GM21825 (cell line): ENCODE results near the gene CLCA2.

Experiments used
- ATAC-seq: cut with Tn5 transposase; IDR thresholded peaks from one replicate; pipeline ENCODE4 v1.9.1; 2021; ENCODE audit warnings: mild to moderate bottlenecking, moderate library complexity; ENCODE audit not compliant: unreplicated experiment

CLCA2 gene, protein sequence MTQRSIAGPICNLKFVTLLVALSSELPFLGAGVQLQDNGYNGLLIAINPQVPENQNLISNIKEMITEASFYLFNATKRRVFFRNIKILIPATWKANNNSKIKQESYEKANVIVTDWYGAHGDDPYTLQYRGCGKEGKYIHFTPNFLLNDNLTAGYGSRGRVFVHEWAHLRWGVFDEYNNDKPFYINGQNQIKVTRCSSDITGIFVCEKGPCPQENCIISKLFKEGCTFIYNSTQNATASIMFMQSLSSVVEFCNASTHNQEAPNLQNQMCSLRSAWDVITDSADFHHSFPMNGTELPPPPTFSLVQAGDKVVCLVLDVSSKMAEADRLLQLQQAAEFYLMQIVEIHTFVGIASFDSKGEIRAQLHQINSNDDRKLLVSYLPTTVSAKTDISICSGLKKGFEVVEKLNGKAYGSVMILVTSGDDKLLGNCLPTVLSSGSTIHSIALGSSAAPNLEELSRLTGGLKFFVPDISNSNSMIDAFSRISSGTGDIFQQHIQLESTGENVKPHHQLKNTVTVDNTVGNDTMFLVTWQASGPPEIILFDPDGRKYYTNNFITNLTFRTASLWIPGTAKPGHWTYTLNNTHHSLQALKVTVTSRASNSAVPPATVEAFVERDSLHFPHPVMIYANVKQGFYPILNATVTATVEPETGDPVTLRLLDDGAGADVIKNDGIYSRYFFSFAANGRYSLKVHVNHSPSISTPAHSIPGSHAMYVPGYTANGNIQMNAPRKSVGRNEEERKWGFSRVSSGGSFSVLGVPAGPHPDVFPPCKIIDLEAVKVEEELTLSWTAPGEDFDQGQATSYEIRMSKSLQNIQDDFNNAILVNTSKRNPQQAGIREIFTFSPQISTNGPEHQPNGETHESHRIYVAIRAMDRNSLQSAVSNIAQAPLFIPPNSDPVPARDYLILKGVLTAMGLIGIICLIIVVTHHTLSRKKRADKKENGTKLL

DNA sequence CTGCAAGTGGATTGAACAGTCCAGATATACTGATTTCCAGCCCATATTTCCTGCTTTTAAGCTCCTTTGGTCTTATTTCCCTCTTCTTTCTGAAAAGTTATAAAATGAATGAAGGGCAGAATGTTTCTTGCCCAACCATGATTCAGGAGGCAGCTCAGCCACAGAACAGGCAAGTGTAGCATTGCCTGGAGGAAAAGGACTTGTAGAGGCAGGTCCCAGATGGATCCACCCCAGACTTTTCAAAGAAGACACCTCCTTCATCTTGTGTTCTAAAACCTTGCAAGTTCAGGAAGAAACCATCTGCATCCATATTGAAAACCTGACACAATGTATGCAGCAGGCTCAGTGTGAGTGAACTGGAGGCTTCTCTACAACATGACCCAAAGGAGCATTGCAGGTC is at the start of gene CLCA2:
Gene CLCA2 (plus strand): TSS at position 299 of the 400 bp plus-strand sequence. CDS start 77 bp downstream, at position 376.
- ATAC-seq, result no peak

DNA sequence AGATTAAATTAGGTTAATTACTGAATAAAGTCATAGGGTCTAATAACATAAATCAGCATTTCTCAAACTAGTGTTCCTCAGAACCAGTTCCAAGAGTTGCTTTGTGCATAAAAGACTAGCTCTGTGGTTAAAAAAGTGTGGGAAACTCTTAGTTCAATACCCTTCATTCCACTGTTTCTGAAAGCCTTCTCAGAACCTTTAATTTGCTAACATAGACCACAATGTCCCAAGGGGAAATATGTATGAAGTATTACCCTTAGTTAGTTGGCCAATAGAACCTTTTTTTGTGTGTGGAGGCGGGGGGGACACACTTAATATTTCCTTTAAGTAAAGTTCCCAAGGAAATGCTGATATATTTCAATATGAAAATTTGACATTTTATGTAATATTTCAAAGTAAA is 48.3 kb upstream of the CLCA2 start:
- no peak for ATAC-seq

DNA sequence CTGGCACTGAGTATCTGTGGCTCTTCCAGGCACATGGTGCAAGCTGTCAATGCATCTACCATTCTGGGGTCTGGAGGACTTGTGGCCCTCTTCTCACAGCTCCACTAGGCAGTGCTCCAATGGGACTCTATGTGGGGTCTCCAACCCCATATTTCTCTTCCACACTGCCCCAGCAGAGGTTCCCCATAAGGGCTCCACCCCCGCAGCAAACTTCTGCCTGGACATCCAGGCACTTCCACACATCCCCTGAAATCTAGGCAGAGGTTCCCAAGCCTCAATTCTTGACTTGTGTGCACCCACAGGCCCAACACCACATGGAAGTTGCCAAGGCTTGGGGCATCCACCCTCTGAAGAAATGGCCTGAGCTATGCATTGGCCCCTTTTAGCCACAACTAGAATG is 46.6 kb upstream of the CLCA2 start:
- ATAC-seq, result no peak

DNA sequence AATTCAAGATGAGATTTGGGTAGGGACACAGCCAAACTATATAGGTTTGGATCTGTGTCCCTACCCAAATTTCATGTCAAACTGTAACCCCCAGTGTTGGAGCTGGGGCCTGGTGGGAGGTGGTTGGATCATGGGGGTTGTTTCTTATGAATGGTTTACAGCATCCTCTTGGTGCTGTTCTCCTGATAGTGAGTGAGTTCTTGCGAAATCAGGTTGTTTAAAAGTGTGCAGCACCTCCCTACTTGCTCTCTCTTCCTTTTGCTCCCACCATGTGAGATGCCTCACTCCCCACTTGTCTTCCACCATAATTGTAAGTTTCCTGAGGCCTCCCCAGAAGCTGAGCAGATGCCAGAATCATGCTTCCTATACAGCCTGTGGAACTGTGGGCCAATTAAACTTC is 45.2 kb upstream of the CLCA2 start:
- ATAC-seq, result no peak

DNA sequence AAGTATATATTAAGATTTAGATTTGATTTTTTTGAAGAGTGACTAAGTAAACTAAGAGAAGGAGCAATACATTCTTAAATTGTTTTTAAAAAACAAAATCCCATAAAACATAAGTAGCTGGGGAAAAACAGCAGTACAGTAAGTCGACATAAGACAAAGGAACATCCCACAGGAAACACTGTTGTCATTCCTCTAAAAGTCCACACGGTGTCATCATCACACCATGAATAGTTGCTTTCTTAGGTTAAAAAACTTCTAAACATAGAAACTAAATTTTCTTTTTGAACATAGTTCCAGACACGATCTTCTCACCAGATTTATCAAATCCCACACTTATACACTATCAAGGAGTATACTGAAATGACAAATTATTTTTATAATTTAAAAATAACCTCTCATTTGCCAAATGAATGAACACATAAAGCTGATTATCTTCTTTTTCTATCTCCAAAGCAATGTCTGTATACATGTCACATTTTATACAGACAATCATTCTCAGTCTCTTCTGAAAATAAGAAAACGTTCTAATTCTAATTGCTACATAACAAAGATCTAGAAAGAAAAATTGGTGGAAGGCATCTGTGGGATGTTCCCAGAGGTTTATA is 43.6 kb upstream of the CLCA2 start:
- peak; percentile 72 for ATAC-seq

GRCh38 chr1:86381223-86381622 is 42.7 kb upstream of the CLCA2 start:
- ATAC-seq, result no peak

DNA sequence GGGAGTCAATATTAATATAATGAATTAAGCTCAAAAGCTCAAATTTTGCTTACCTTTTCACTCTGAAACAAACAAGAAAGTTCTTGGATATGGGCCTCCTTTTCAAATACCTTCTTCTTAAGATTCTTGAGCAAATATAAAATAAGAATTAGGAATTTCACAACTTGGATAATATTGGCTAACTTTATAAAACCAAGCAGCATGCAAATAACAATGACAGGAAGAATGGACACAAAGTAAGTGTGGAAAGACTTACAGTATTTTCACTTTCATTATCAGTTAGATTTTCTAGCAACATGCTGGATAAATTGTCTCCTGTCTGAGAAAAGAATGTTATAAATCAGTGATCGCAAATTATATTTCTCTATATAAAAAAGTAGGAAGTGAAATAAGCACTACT is 41.1 kb upstream of the CLCA2 start:
- peak; percentile 66 for ATAC-seq

DNA sequence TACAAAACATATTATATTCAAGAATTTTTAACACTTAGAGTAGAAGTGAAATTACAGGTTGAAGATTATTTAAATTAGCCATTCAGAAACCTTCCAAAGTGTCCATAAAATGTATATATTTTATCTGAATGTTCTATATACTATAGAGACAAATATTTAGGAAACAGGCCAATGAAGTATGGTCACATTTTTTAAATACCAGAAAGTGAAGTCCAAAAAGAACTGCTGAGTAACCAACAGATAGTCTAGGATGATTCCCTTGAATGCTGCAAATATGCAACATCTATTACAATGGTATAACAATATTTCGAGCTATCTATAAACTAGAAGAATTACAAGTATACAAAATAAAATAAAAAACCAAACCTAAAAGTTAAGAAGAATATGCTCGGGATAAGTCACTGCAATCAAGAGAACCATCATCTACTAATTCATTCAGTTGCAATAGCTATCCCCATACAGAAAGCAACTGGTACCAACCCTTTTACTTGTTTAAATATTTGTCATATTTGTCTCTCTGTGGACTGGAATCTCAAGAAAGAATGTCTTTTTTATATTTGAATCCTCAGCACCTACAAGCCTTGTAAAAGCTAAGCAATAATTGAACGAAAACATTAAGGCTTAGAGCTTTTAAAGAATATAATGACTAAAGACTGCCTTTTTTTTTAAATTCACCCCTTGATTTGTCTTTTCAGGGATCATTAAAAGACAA is 35.9 kb upstream of the CLCA2 start:
- no peak for ATAC-seq

- no peak for ATAC-seq
Observed at GRCh38 chr1:86388777-86389176, 35.2 kb upstream of the CLCA2 start.

DNA sequence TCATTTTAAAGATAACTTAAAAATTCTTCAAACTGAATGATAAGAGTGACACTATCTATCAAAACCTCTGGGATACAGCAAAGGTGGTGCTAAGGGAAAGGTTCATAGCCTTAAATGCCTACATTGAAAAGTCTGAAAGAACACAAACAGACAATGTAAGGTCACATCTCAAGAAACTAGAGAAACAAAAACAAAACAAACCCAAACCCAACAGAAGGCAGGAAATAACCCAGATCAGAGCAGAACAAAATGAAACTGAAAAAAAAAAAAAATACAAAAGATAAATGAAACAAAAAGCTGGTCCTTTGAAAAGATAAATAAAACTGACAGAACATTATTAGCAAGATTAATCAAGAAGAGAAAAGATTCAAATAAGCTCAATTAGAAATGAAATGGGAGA is 34.7 kb upstream of the CLCA2 start:
- peak; percentile 90 for ATAC-seq

- ATAC-seq, result no peak
Observed at GRCh38 chr1:86394416-86394815, 29.6 kb upstream of the CLCA2 start.

GRCh38 chr1:86395751-86396497 is 28.0 kb upstream of the CLCA2 start, which contains the start of gene ODF2L:
Gene ODF2L, minus strand, starts transcription at chr1:86396323. Its CDS starts 9,296 bp downstream, at chr1:86387027.
- ATAC-seq, result peak; percentile 100

GRCh38 chr1:86396498-86396890 is 27.5 kb upstream of the CLCA2 start:
- ATAC-seq, result peak; percentile 28

- ATAC-seq, result no peak
Observed at GRCh38 chr1:86409416-86410021, 14.5 kb upstream of the CLCA2 start.

GRCh38 chr1:86410879-86411278 is 13.1 kb upstream of the CLCA2 start:
- no peak for ATAC-seq

GRCh38 chr1:86416343-86416742 is 7.6 kb upstream of the CLCA2 start:
- ATAC-seq, result no peak

GRCh38 chr1:86419277-86419903 is 4.6 kb upstream of the CLCA2 start:
- ATAC-seq, result no peak

DNA sequence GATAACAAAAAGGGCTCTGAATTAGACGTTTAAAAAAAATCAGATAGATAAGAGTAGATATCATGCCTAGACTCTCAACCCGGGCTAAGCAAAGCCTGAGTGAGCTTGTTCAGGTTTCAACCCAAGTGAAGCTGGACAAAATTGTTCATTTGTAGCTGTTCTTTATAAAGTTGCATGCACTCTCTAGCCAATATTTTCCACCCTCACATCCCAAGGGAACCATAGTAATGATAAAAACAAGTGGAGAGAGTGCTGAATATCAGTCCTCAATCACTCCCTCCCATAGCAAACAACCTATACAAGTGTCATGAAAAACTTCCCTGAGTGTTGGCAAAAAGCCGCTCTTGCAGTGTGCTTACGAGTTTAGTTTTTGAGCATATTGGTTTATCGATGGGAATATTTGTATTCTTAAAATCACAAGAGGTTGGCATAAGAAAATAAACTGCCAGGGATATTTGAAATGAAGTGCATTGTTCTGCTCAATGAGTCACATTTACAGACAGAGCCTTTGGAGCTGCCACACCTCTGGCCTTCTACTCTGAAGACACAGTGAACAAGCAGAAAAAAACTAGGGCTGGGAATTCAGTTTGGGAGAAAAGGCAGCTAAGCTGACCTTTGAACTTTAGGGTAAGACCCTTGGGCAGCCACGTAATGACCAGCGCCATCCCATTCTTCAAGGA is 2.2 kb upstream of the CLCA2 start:
- no peak for ATAC-seq

DNA sequence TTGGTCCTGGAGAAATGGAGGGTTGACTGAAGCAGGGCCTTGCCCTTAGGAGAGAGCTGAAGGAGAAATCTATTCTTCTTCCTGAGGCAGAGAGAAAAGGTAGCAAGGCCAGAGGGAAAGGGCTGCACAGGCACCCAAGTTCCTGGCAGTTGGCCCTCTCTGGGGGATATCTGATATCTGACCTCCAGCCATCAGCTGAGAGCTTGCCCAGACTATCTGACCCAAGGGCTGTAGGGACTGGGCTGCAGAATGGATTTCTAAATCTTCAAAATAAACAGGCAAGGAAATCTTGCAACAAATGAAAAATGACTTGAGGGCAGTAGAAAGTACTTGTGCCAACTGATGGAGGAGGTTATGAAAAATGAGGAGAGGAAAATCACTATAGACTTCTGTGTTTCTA is 498 bp upstream of the CLCA2 start:
- ATAC-seq, result no peak
